ENCODE results near the gene MRPS35. TPM values are rescaled to one million over a fixed set of nuclear protein-coding genes. Genes with fewer than 3 reads are reported as not detected.

Gene MRPS35
- total and polyA plus RNA-seq, 2 donors (not counting 1 experiment from before 2014, with no cell fraction given): 17.4 to 24.5 TPM

DNA sequence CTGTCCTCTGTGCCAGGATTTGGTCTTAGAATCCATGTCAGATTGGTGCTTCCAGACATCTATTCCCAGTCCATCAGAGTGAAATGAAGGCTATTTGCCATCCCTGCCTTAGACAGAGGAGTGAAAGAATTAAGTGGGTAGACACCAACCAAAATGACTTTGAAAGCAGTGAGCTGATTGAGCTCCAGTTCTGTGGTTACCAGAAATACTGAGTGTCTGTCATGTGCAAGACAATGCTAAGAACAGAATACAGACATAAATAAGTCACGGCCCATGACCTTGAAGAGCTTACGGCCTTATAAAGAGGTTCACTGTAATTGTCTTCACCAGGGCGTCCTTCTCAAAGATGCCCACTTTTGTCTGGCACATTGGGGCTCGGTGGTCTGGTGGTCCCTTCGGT, 91.0 kb downstream of the MRPS35 start:
- Histone ChIP-seq H4K20me1 (ENCODE audit: control insufficient read depth, insufficient read depth, low read length, poor library complexity, severe bottlenecking) (no peaks in the 10 kb centered on the region), H3K4me2 (replicated peaks; ENCODE audit: low read depth, low read length, poor library complexity, severe bottlenecking) (no peak overlapping the region), H3K9ac (ENCODE audit: low read length) (no peak overlapping the region), H3K27me3 (replicated peaks in 1 of 4; ENCODE audit: control extremely low read depth in 1 of 4, control insufficient read depth in 3 of 4, insufficient read depth in 4 of 4, low read length in 3 of 4) (no peaks in the 10 kb centered on the region), H2AFZ (ENCODE audit: insufficient read depth, low read depth, low read length, poor library complexity, severe bottlenecking) (no peak overlapping the region), H3K4me1 (ENCODE audit: control insufficient read depth in 2 of 2, insufficient read depth in 2 of 2, low read length in 2 of 2) (no peaks in the 10 kb centered on the region), H3K27ac (ENCODE audit: low read length in 2 of 2) (no peak overlapping the region), H3K79me2 (ENCODE audit: control insufficient read depth, insufficient read depth, low read length) (no peaks in the 10 kb centered on the region), H3K9me3 (ENCODE audit: control extremely low read depth in 1 of 3, control insufficient read depth in 2 of 3, insufficient read depth in 1 of 3, low read length in 2 of 3) (no peaks in the 10 kb centered on the region), H3K4me3 (ENCODE audit: control extremely low read depth in 1 of 5, extremely low read depth in 1 of 5, insufficient read depth in 1 of 5, low read depth in 2 of 5, low read length in 4 of 5) (no peak overlapping the region), H3K36me3 (replicated peaks in 1 of 2; ENCODE audit: control extremely low read depth in 1 of 2, control insufficient read depth in 1 of 2, extremely low read depth in 1 of 2, insufficient read depth in 2 of 2, low read length in 1 of 2) (peaks cover 0 to 9% of the 10 kb centered on the region in 2 experiments)
- no peak for ATAC-seq (ENCODE audit: low read depth)
- no peak for TF ChIP-seq EZH2 (IDR thresholded peaks at IDR 0.05; ENCODE audit: borderline replicate concordance, insufficient read depth, low read depth, low read length, poor library complexity, severe bottlenecking)
- TF ChIP-seq, protein P1, sequence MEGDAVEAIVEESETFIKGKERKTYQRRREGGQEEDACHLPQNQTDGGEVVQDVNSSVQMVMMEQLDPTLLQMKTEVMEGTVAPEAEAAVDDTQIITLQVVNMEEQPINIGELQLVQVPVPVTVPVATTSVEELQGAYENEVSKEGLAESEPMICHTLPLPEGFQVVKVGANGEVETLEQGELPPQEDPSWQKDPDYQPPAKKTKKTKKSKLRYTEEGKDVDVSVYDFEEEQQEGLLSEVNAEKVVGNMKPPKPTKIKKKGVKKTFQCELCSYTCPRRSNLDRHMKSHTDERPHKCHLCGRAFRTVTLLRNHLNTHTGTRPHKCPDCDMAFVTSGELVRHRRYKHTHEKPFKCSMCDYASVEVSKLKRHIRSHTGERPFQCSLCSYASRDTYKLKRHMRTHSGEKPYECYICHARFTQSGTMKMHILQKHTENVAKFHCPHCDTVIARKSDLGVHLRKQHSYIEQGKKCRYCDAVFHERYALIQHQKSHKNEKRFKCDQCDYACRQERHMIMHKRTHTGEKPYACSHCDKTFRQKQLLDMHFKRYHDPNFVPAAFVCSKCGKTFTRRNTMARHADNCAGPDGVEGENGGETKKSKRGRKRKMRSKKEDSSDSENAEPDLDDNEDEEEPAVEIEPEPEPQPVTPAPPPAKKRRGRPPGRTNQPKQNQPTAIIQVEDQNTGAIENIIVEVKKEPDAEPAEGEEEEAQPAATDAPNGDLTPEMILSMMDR (IDR thresholded peaks at IDR 0.05): no peak
- Mint-ChIP-seq H3K4me1 (no peaks in the 10 kb centered on the region), H3K9me3 (ENCODE audit: insufficient read depth) (no peaks in the 10 kb centered on the region), H3K27ac (no peak overlapping the region), H3K4me3 (no peak overlapping the region), H3K27me3 (no peaks in the 10 kb centered on the region)
- DNase-seq: no peak
- CTCF ChIA-PET: no interaction called here
- intact Hi-C loops (cut with micrococcal nuclease): no loop called here
- 91% methylated on average over 4 of the region's 5 CpGs for WGBS (ENCODE audit: insufficient coverage)
- POLR2A ChIA-PET: no interaction called here

DNA sequence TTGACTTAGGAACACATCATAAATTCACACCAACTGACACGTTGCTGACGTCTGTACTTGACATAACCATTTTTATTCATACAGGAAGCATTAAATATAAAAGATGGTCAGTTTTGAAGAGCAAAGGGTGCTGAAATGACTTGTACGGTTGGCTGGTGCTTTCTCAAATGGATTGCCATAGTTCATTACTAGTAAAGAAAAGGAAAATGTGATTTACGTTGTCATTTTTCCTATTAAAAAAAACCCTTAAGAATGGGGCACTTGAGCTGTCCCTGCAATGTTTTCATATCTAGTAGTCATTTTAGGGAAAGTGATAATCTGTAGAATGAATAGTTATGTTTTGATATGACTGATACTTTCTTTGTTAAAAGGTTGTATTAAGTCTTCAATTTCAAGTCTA, 91.9 kb downstream of the MRPS35 start:
- peaks cover 0 to 6% of the 10 kb centered on the region in 2 experiments for H3K36me3 ChIP-seq (replicated peaks in 1 of 2; ENCODE audit: control extremely low read depth in 1 of 2, control insufficient read depth in 1 of 2, extremely low read depth in 1 of 2, insufficient read depth in 2 of 2, low read length in 1 of 2)
- H3K4me2 ChIP-seq (replicated peaks; ENCODE audit: low read depth, low read length, poor library complexity, severe bottlenecking): no peak overlapping the region
- H4K20me1 ChIP-seq (ENCODE audit: control insufficient read depth, insufficient read depth, low read length, poor library complexity, severe bottlenecking): no peaks in the 10 kb centered on the region
- Mint-ChIP-seq H3K4me3 (no peak overlapping the region), H3K27me3 (no peaks in the 10 kb centered on the region), H3K9me3 (ENCODE audit: insufficient read depth) (no peaks in the 10 kb centered on the region), H3K4me1 (no peaks in the 10 kb centered on the region), H3K27ac (no peak overlapping the region)
- no peak overlapping the region for H3K4me3 ChIP-seq (ENCODE audit: control extremely low read depth in 1 of 5, extremely low read depth in 1 of 5, insufficient read depth in 1 of 5, low read depth in 2 of 5, low read length in 4 of 5)
- no peak overlapping the region for H3K9ac ChIP-seq (ENCODE audit: low read length)
- H3K4me1 ChIP-seq (ENCODE audit: control insufficient read depth in 2 of 2, insufficient read depth in 2 of 2, low read length in 2 of 2): no peaks in the 10 kb centered on the region
- H3K27ac ChIP-seq (ENCODE audit: low read length in 2 of 2): no peak overlapping the region
- no peak overlapping the region for H2AFZ ChIP-seq (ENCODE audit: insufficient read depth, low read depth, low read length, poor library complexity, severe bottlenecking)
- WGBS (ENCODE audit: insufficient coverage): no CpG with 5 or more reads among the region's 4 CpGs
- CTCF ChIA-PET: no interaction called here
- no peaks in the 10 kb centered on the region for H3K79me2 ChIP-seq (ENCODE audit: control insufficient read depth, insufficient read depth, low read length)
- DNase-seq (no peak), ATAC-seq (ENCODE audit: low read depth) (no peak)
- no peaks in the 10 kb centered on the region for H3K27me3 ChIP-seq (replicated peaks in 1 of 4; ENCODE audit: control extremely low read depth in 1 of 4, control insufficient read depth in 3 of 4, insufficient read depth in 4 of 4, low read length in 3 of 4)
- POLR2A ChIA-PET: no interaction called here
- TF ChIP-seq, protein P1 (IDR thresholded peaks at IDR 0.05): no peak
- no peak for TF ChIP-seq EZH2 (IDR thresholded peaks at IDR 0.05; ENCODE audit: borderline replicate concordance, insufficient read depth, low read depth, low read length, poor library complexity, severe bottlenecking)
- intact Hi-C loops (cut with micrococcal nuclease): no loop called here
- H3K9me3 ChIP-seq (ENCODE audit: control extremely low read depth in 1 of 3, control insufficient read depth in 2 of 3, insufficient read depth in 1 of 3, low read length in 2 of 3): no peaks in the 10 kb centered on the region
